DMS 273 (cell line): ENCODE data around the gene LBP.
A peak's percentile ranks its signal among the peaks of the same experiment; 100 is the strongest.
"Not testable (repeated sequence)": the region's sequence is repeated elsewhere in the genome, so short reads cannot be mapped to it uniquely, and the experiment has no call there.

Experiments used
- DNase-seq: peaks from one replicate; lab custom pipeline; 2025; ENCODE audit not compliant: unreplicated experiment; lab: John Stamatoyannopoulos, UW

The LBP gene

GRCh38 chr20:38393259-38393658, 47.0 kb downstream of the LBP start:
- no peak for DNase-seq

GRCh38 chr20:38395165-38395564, 48.9 kb downstream of the LBP start:
- no peak for DNase-seq

- DNase-seq: not testable (repeated sequence)
Observed at GRCh38 chr20:38395751-38396395, 49.6 kb downstream of the LBP start.

- no peak for DNase-seq
Observed at GRCh38 chr20:38402089-38402488, 55.8 kb downstream of the LBP start.

- no peak for DNase-seq
Observed at GRCh38 chr20:38402816-38403215, 56.5 kb downstream of the LBP start.

GRCh38 chr20:38404016-38404415, 57.7 kb downstream of the LBP start:
- DNase-seq: no peak

- no peak for DNase-seq
Observed at GRCh38 chr20:38405132-38405531, 58.9 kb downstream of the LBP start.

- DNase-seq: no peak
Observed at GRCh38 chr20:38406476-38406875, 60.2 kb downstream of the LBP start.

GRCh38 chr20:38407321-38407720, 61.0 kb downstream of the LBP start:
- no peak for DNase-seq

GRCh38 chr20:38407822-38408221, 61.5 kb downstream of the LBP start:
- DNase-seq: not testable (repeated sequence)

- no peak for DNase-seq
Observed at GRCh38 chr20:38412877-38413577, 66.7 kb downstream of the LBP start.

- no peak for DNase-seq
Observed at GRCh38 chr20:38414769-38415450, 68.6 kb downstream of the LBP start.

GRCh38 chr20:38418509-38419204, 72.4 kb downstream of the LBP start:
- peak; percentile 82 for DNase-seq

GRCh38 chr20:38420388-38421085, 74.3 kb downstream of the LBP start:
- DNase-seq: no peak

GRCh38 chr20:38421915-38422314, 75.6 kb downstream of the LBP start:
- DNase-seq: no peak

- no peak for DNase-seq
Observed at GRCh38 chr20:38423541-38423940, 77.3 kb downstream of the LBP start.

- DNase-seq: no peak
Observed at GRCh38 chr20:38424401-38424800, 78.1 kb downstream of the LBP start.

- no peak for DNase-seq
Observed at GRCh38 chr20:38426006-38426897, 80.0 kb downstream of the LBP start.
